Endothelial cell of umbilical vein (primary cell): ENCODE data around the gene COG4. TPM values are rescaled to one million over a fixed set of nuclear protein-coding genes. Genes with fewer than 3 reads are reported as not detected.

ENCODE experiments used
- BruUV-seq: library from RNA; stranded (reverse); fragments of 400-500 nt; replicated peaks from 2 replicates; lab custom pipeline; 2021; lab: Mats Ljungman, UMichigan
- CTCF ChIA-PET: fragments of 300-600, 350-600 bp; sonication (Branson Sonifier 250); formaldehyde crosslinking; loops from one replicate; lab custom pipeline; 2021; ENCODE audit warnings: antibody characterized with exemption, inconsistent platforms; lab: Charles Lee
- POLR2A ChIA-PET: fragments of 300-600, 350-600 bp; sonication (Branson Sonifier 250); formaldehyde crosslinking; loops from one replicate; lab custom pipeline; 2021; ENCODE audit warnings: antibody characterized with exemption, inconsistent platforms; lab: Charles Lee
- DNase-seq: peaks from one replicate; pipeline ENCODE4 v3.0.0-alpha.2; 2011; ENCODE audit warnings: low read depth, low spot score
- FAIRE-seq: peaks from 2 replicates; lab custom pipeline; 2011; peaks lifted over from hg19 to GRCh38; lab: Jason Lieb, UNC
- H2AFZ ChIP-seq: 2 replicates; pipeline ENCODE4 v1.6.0; 2012; ENCODE audit warnings: low read depth, low read length, control low read depth, inconsistent platforms
- H3K27ac ChIP-seq: 2 replicates; pipeline ENCODE4 v1.5.1; 2011; ENCODE audit warnings: low read depth, mild to moderate bottlenecking, control low read depth, low read length, moderate library complexity; ENCODE audit not compliant: insufficient read depth
- H3K27me3 ChIP-seq, 2 experiments: 2 replicates each; pipeline versions ENCODE4 v1.6.0 to v1.6.1; 2011; ENCODE audit warnings: low read length in 2 of 2, mixed read lengths in 1 of 2; ENCODE audit not compliant: control insufficient read depth in 2 of 2, insufficient read depth in 2 of 2
- H3K36me3 ChIP-seq, 2 experiments: 2 replicates in 1 of 2; 3 replicates in 1 of 2; pipeline ENCODE4 v1.5.1; 2011; ENCODE audit warnings: low read length in 2 of 2, mild to moderate bottlenecking in 1 of 2, moderate library complexity in 1 of 2; ENCODE audit not compliant: control insufficient read depth in 2 of 2, insufficient read depth in 2 of 2; ENCODE audit errors: extremely low read depth in 1 of 2
- H3K4me1 ChIP-seq: 3 replicates; pipeline ENCODE4 v1.5.1; 2011; ENCODE audit warnings: mild to moderate bottlenecking, low read length; ENCODE audit not compliant: control insufficient read depth, insufficient read depth; ENCODE audit errors: extremely low read depth
- H3K4me2 ChIP-seq: 2 replicates; pipeline ENCODE4 v1.6.1; 2011; ENCODE audit warnings: low read length, control low read depth, mixed read lengths; ENCODE audit not compliant: insufficient read depth
- H3K4me3 ChIP-seq, 3 experiments: fragments of 200-600 bp in 1 of 3; sonication (generic), shearing (Covaris generic) in 1 of 3; replicated peaks in 1 of 3; 2 replicates each; pipeline ENCODE4 v1.5.1; 2011 to 2016; ENCODE audit warnings: control low read depth in 3 of 3, low read length in 3 of 3, mild to moderate bottlenecking in 2 of 3, inconsistent platforms in 1 of 3, low read depth in 1 of 3, moderate library complexity in 1 of 3; ENCODE audit not compliant: insufficient read depth in 1 of 3
- H3K79me2 ChIP-seq: 2 replicates; pipeline ENCODE4 v1.6.0; 2012; ENCODE audit warnings: low read length, inconsistent platforms; ENCODE audit not compliant: control insufficient read depth, insufficient read depth
- H3K9ac ChIP-seq: replicated peaks from 2 replicates; pipeline ENCODE3; 2011; ENCODE audit warnings: low read length, control low read depth; ENCODE audit not compliant: insufficient read depth; ENCODE audit errors: extremely low read depth
- H3K9me1 ChIP-seq: replicated peaks from 3 replicates; pipeline ENCODE4 v1.6.0; 2011; ENCODE audit warnings: mild to moderate bottlenecking, low read length; ENCODE audit not compliant: control insufficient read depth, insufficient read depth; ENCODE audit errors: extremely low read depth
- H3K9me3 ChIP-seq: replicated peaks from 2 replicates; pipeline ENCODE4 v1.5.1; 2012; ENCODE audit warnings: low read length, inconsistent platforms; ENCODE audit not compliant: control insufficient read depth, insufficient read depth
- H4K20me1 ChIP-seq: replicated peaks from 2 replicates; pipeline ENCODE3; 2011; ENCODE audit warnings: mild to moderate bottlenecking, low read length; ENCODE audit not compliant: control insufficient read depth, insufficient read depth; ENCODE audit errors: extremely low read depth
- CTCF ChIP-seq, 2 donors: IDR thresholded peaks; 1 replicate in 1 of 2; 2 replicates in 1 of 2; pipeline ENCODE4 v1.5.1; 2011; ENCODE audit warnings: low read length in 2 of 2, mild to moderate bottlenecking in 2 of 2, moderate library complexity in 2 of 2, control low read depth in 1 of 2, inconsistent platforms in 1 of 2, low read depth in 1 of 2; ENCODE audit not compliant: insufficient read depth in 1 of 2; ENCODE audit errors: extremely low read depth in 1 of 2
- EZH2 ChIP-seq: IDR thresholded peaks from 2 replicates; pipeline ENCODE4 v1.6.1; 2012; ENCODE audit warnings: borderline replicate concordance, low read depth, mild to moderate bottlenecking, moderate library complexity, low read length, inconsistent platforms; ENCODE audit not compliant: severe bottlenecking
- FOS ChIP-seq: IDR thresholded peaks from 2 replicates; pipeline ENCODE4 v1.6.1; 2011; ENCODE audit warnings: mild to moderate bottlenecking, low read length, moderate library complexity, borderline replicate concordance; ENCODE audit not compliant: insufficient read depth
- GATA2 ChIP-seq: IDR thresholded peaks from 2 replicates; pipeline ENCODE4 v1.7.0; 2011; ENCODE audit warnings: low read depth, mild to moderate bottlenecking, moderate library complexity, mixed read lengths, low read length; ENCODE audit not compliant: insufficient read length, insufficient read depth
- JUN ChIP-seq: IDR thresholded peaks from 2 replicates; pipeline ENCODE4 v1.6.1; 2011; ENCODE audit warnings: borderline replicate concordance, low read depth; ENCODE audit not compliant: insufficient read length, insufficient read depth
- MAX ChIP-seq: IDR thresholded peaks from 2 replicates; pipeline ENCODE4 v1.6.1; 2011; ENCODE audit not compliant: insufficient read depth, insufficient read length
- MYC ChIP-seq: IDR thresholded peaks from one replicate; pipeline ENCODE4 v1.6.1; 2011; ENCODE audit warnings: mild to moderate bottlenecking, low read depth, low read length
- POLR2A ChIP-seq: IDR thresholded peaks from 2 replicates; pipeline ENCODE4 v1.6.1; 2012; ENCODE audit warnings: low read depth, mild to moderate bottlenecking, control low read depth, low read length
- POLR2AphosphoS5 ChIP-seq: IDR thresholded peaks from 2 replicates; pipeline ENCODE4 v1.6.1; 2012; ENCODE audit warnings: low read depth, mild to moderate bottlenecking, control low read depth, low read length, moderate library complexity; ENCODE audit not compliant: insufficient read depth
- dilution Hi-C: fragments of 300-500 bp; cut with MboI; formaldehyde crosslinking; loops from one replicate; pipeline ENCODE4 v1.15.0; 2019; ENCODE audit warnings: low sequenced_read_pairs; ENCODE audit not compliant: extremely low pct_ligation_motif_present
- intact Hi-C: fragments of 100-400 bp; cut with micrococcal nuclease; formaldehyde crosslinking; loops from one replicate; pipeline ENCODE4 v1.10.0; 2022
- polyA plus RNA-seq, 4 experiments: library from polyadenylated mRNA; depleted of rRNA in 3 of 4; stranded (reverse) in 3 of 4; unstranded in 1 of 4; fragments of >200 nt; gene quantifications; 2 replicates each; pipeline versions ENCODE4 v1.2.1 to v1.2.3, GENCODE V29; 2011 to 2012; ENCODE audit warnings: missing spikeins in 1 of 4
- total RNA-seq: library from RNA; stranded (reverse); gene quantifications from 2 replicates; pipeline ENCODE4 v1.2.3, GENCODE V29; 2021

COG4 gene
- total and polyA plus RNA-seq, 2 donors (not counting 3 experiments of a cell fraction or from before 2014, with no cell fraction given) = 53.7 to 61.2 TPM

GRCh38 chr16:70468776-70469525 is 54.4 kb downstream of the COG4 start:
- no peak overlapping the region for H3K4me2 ChIP-seq
- ChIA-PET POLR2A (no interaction called here), CTCF (interaction anchor here (1.5 to 2.2 kb wide), 2 partner anchors 75 to 99 kb away, joined by 3 to 14 read pairs; no protein-coding TSS in a partner anchor)

GRCh38 chr16:70467608-70468007 is 55.7 kb downstream of the COG4 start:
- no peak overlapping the region for H3K9ac ChIP-seq
- no peak for TF ChIP-seq EZH2
- no peak for TF ChIP-seq MYC
- TF ChIP-seq CTCF (IDR thresholded peaks at IDR 0.05; ENCODE audit: extremely low read depth in 1 of 2, insufficient read depth in 1 of 2, low read depth in 1 of 2, low read length in 2 of 2) = no peak
- no peak for TF ChIP-seq FOS
- TF ChIP-seq JUN = no peak
- no peak for TF ChIP-seq MAX
- no peak for TF ChIP-seq POLR2A
- TF ChIP-seq POLR2AphosphoS5 = no peak
- no peak for TF ChIP-seq GATA2
- H3K9me1 ChIP-seq = no peaks in the 10 kb centered on the region
- peaks cover 0 to 7% of the 10 kb centered on the region in 2 experiments for H3K36me3 ChIP-seq
- H3K4me3 ChIP-seq = no peak overlapping the region
- H4K20me1 ChIP-seq = no peaks in the 10 kb centered on the region
- CTCF ChIA-PET = no interaction called here
- dilution Hi-C loops (no loop called here), intact Hi-C loops (no loop called here)
- no peak for FAIRE-seq
- no peaks in the 10 kb centered on the region for H3K9me3 ChIP-seq
- DNase-seq = no peak
- no TSS peak for BruUV-seq
- no peaks in the 10 kb centered on the region for H3K27me3 ChIP-seq
- H3K79me2 ChIP-seq = no peaks in the 10 kb centered on the region
- H3K27ac ChIP-seq = no peak overlapping the region
- no peak overlapping the region for H2AFZ ChIP-seq
- H3K4me2 ChIP-seq = no peak overlapping the region
- POLR2A ChIA-PET = no interaction called here
- no peaks in the 10 kb centered on the region for H3K4me1 ChIP-seq

More at GRCh38 chr16:70468776-70469525, 54.4 kb downstream of the COG4 start:
- Histone ChIP-seq H3K9ac (no peak overlapping the region), H3K79me2 (no peaks in the 10 kb centered on the region), H3K36me3 (peaks cover 0 to 2% of the 10 kb centered on the region in 2 experiments), H3K4me1 (no peaks in the 10 kb centered on the region), H4K20me1 (no peaks in the 10 kb centered on the region), H3K4me3 (no peak overlapping the region), H3K9me1 (no peaks in the 10 kb centered on the region), H3K27me3 (no peaks in the 10 kb centered on the region), H3K27ac (no peak overlapping the region), H2AFZ (no peak overlapping the region), H3K9me3 (no peaks in the 10 kb centered on the region)
- intact Hi-C loops (no loop called here), dilution Hi-C loops (no loop called here)
- FAIRE-seq (no peak), DNase-seq (no peak)
- BruUV-seq = no TSS peak
- TF ChIP-seq MYC (no peak), MAX (no peak), FOS (no peak), POLR2A (no peak)
